Hepatocyte (in vitro differentiated cells): Measurements from ENCODE around the gene F7.

Experiments used
- EZH2 ChIP-seq: fragments of 200-600 bp; sonication (generic); IDR thresholded peaks from 2 replicates; pipeline ENCODE4 v1.6.1; 2016; ENCODE audit warnings: antibody characterized with exemption, mild to moderate bottlenecking, borderline replicate concordance
- EZH2phosphoT487 ChIP-seq: fragments of 200-600 bp; sonication (generic); IDR thresholded peaks from one replicate; pipeline ENCODE4 v1.6.1; 2018; ENCODE audit warnings: antibody characterized with exemption, mild to moderate bottlenecking, low read depth, moderate library complexity; ENCODE audit not compliant: unreplicated experiment, severe bottlenecking
- TF ChIP-seq, protein P1 (sequence below): fragments of 200-600 bp; sonication (generic); IDR thresholded peaks from 2 replicates; pipeline ENCODE4 v1.5.1; 2016; ENCODE audit warnings: antibody characterized with exemption, mild to moderate bottlenecking; ENCODE audit not compliant: poor library complexity

- TF ChIP-seq, protein P1, sequence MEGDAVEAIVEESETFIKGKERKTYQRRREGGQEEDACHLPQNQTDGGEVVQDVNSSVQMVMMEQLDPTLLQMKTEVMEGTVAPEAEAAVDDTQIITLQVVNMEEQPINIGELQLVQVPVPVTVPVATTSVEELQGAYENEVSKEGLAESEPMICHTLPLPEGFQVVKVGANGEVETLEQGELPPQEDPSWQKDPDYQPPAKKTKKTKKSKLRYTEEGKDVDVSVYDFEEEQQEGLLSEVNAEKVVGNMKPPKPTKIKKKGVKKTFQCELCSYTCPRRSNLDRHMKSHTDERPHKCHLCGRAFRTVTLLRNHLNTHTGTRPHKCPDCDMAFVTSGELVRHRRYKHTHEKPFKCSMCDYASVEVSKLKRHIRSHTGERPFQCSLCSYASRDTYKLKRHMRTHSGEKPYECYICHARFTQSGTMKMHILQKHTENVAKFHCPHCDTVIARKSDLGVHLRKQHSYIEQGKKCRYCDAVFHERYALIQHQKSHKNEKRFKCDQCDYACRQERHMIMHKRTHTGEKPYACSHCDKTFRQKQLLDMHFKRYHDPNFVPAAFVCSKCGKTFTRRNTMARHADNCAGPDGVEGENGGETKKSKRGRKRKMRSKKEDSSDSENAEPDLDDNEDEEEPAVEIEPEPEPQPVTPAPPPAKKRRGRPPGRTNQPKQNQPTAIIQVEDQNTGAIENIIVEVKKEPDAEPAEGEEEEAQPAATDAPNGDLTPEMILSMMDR = no peak
- TF ChIP-seq EZH2 = no peak
- TF ChIP-seq EZH2phosphoT487 = no peak
Observed at GRCh38 chr13:113096745-113097305, 8.8 kb upstream of the F7 start.
